Prostate gland (tissue), 2 donors: ENCODE measurements around the gene SSC5D. TPM values are rescaled to one million over a fixed set of nuclear protein-coding genes. Genes with fewer than 3 reads are reported as not detected.

Experiments
- DNase-seq: peaks from one replicate; pipeline ENCODE4 v3.0.0-alpha.2; 2019; ENCODE audit warnings: low spot score
- H3K27ac ChIP-seq, 2 donors: fragments of 200-600 bp; sonication (generic); 2 replicates each; pipeline ENCODE4 v1.5.1; 2017 to 2019
- H3K27me3 ChIP-seq: fragments of 200-600 bp; sonication (generic); replicated peaks from 2 replicates; pipeline ENCODE4 v1.5.1; 2019; ENCODE audit not compliant: insufficient read depth
- H3K36me3 ChIP-seq, 2 donors: fragments of 200-600 bp; sonication (generic); 1 replicate in 1 of 2; 2 replicates in 1 of 2; pipeline versions ENCODE4 v1.5.1 to v1.8.1; 2017 to 2019
- H3K4me1 ChIP-seq: fragments of 200-600 bp; sonication (generic); replicated peaks from 2 replicates; pipeline ENCODE4 v1.5.1; 2019
- H3K4me3 ChIP-seq, 2 donors: fragments of 200-600 bp; sonication (generic); 2 replicates each; pipeline ENCODE4 v1.5.1; 2017 to 2019
- H3K9me3 ChIP-seq: fragments of 200-600 bp; sonication (generic); 2 replicates; pipeline ENCODE4 v1.5.1; 2017
- CTCF ChIP-seq, 4 experiments: fragments of 200-600 bp in 2 of 4; fragments of 450-650 bp in 2 of 4; sonication (generic) in 2 of 4; IDR thresholded peaks; 1 replicate in 3 of 4; 2 replicates in 1 of 4; pipeline ENCODE4 v1.5.1; 2016 to 2019; ENCODE audit warnings: antibody characterized with exemption in 4 of 4, mild to moderate bottlenecking in 2 of 4, moderate library complexity in 2 of 4
- POLR2A ChIP-seq: fragments of 450-650 bp; IDR thresholded peaks from one replicate; pipeline ENCODE4 v1.6.1; 2016; ENCODE audit warnings: antibody characterized with exemption, mild to moderate bottlenecking
- POLR2AphosphoS5 ChIP-seq: sonication (generic); formaldehyde crosslinking; IDR thresholded peaks from one replicate; pipeline ENCODE4 v1.6.1; 2017; ENCODE audit warnings: antibody characterized with exemption
- WGBS: methylation state at CpG from one replicate; pipeline ENCODE4 v1.1.5; 2018; 5-methylcytosine and 5-hydroxymethylcytosine counted together
- intact Hi-C: fragments of 100-400 bp; cut with DNase I; formaldehyde crosslinking; loops from one replicate; pipeline ENCODE4 v1.14.2; 2022
- total RNA-seq, 2 donors: library from RNA; depleted of rRNA; stranded (reverse); fragments of >200 nt; gene quantifications; one replicate each; pipeline ENCODE4 v1.1.0, GENCODE V29; 2016

SSC5D gene
- total RNA-seq, 2 donors from 2014 or later: 5.6 to 8.6 TPM

- intact Hi-C loops: no loop called here
- no peak for DNase-seq
- Histone ChIP-seq H3K36me3 (no peaks in the 10 kb centered on the region), H3K4me3 (no peak overlapping the region), H3K4me1 (no peaks in the 10 kb centered on the region), H3K27me3 (peaks cover 45% of the 10 kb centered on the region), H3K27ac (no peak overlapping the region), H3K9me3 (no peaks in the 10 kb centered on the region)
- no peak for TF ChIP-seq POLR2A
- 3% methylated on average over 31 of the region's 39 CpGs for WGBS
These were observed 46.4 kb upstream of the SSC5D start for GRCh38 chr19:55441692-55442321.

GRCh38 chr19:55442372-55442961, 45.8 kb upstream of the SSC5D start:
- H3K9me3 ChIP-seq: no peaks in the 10 kb centered on the region
- H3K27ac ChIP-seq: no peak overlapping the region
- peaks cover 45% of the 10 kb centered on the region for H3K27me3 ChIP-seq
- no peak overlapping the region for H3K4me3 ChIP-seq
- H3K4me1 ChIP-seq: no peaks in the 10 kb centered on the region
- 2% methylated on average over 23 of the region's 72 CpGs for WGBS
- no peaks in the 10 kb centered on the region for H3K36me3 ChIP-seq
- no peak for TF ChIP-seq CTCF (IDR thresholded peaks at IDR 0.05)
- TF ChIP-seq POLR2AphosphoS5: no peak
- TF ChIP-seq POLR2A: no peak
- intact Hi-C loops: no loop called here
- no peak for DNase-seq

DNA sequence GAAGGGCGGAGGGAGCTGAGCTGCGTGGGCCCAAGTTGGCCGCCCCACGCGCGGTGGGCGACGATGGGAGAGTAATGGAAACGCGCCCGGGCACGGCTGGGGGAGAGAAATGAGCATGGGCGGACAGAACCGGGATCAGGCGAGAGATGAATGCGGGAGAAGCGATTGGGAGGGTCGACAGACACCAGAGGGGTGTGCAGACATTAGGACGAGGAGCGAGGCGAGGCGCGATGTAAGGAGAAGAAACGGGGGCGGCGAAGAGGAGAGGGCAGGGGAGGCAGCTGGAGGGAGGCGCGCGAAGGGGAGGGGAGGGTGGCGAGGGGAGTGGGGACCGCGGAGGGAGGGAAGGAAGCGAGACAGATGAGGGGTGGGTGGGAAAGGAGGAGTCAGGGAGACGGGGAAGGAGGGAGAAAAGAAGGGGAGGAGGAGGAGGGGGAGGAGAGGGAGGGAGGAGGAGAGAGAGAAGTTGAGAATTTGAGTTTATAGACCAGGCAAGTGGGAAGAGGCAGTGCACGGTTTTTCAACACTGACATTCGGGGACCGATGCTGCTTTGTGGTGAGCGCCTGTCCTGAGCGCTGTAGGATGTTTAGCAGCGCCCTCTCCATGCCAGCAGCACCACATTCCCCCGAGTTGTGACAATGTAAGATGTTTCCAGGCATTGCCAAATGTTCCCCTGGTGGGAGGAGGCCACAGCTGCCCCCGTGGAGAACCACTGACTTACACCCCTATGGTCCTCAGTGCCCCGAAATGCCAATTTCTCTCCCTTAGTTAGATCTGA, 45.0 kb upstream of the SSC5D start, which contains the start of gene SHISA7:
TSS of gene SHISA7 (minus strand) at position 256 of the 779 bp plus-strand sequence. CDS start 437 bp downstream, outside the sequence.
- H3K27me3 ChIP-seq: peaks cover 41% of the 10 kb centered on the region
- no peaks in the 10 kb centered on the region for H3K9me3 ChIP-seq
- DNase-seq: no peak
- no peak within 1 kb of the TSS for H3K27ac ChIP-seq
- WGBS: 2% methylated on average over 43 of the region's 43 CpGs
- TF ChIP-seq CTCF (IDR thresholded peaks at IDR 0.05): no peak
- no peak for TF ChIP-seq POLR2AphosphoS5
- no peaks in the 10 kb centered on the region for H3K36me3 ChIP-seq
- no peaks in the 10 kb centered on the region for H3K4me1 ChIP-seq
- intact Hi-C loops: no loop called here
- H3K4me3 ChIP-seq: no peak within 1 kb of the TSS

- H3K9me3 ChIP-seq: no peaks in the 10 kb centered on the region
- H3K27me3 ChIP-seq: peaks cover 36% of the 10 kb centered on the region
- no peak for DNase-seq
- WGBS: 18% methylated on average over 18 of the region's 18 CpGs
- no peak overlapping the region for H3K4me3 ChIP-seq
- H3K27ac ChIP-seq: no peak overlapping the region
- no peaks in the 10 kb centered on the region for H3K36me3 ChIP-seq
- TF ChIP-seq POLR2A (no peak), POLR2AphosphoS5 (no peak), CTCF (IDR thresholded peaks at IDR 0.05) (no peak)
- no peaks in the 10 kb centered on the region for H3K4me1 ChIP-seq
- intact Hi-C loops: no loop called here
These were observed 44.3 kb upstream of the SSC5D start for GRCh38 chr19:55443824-55444480.

- no peak overlapping the region for H3K27ac ChIP-seq
- H3K4me3 ChIP-seq: no peak overlapping the region
- DNase-seq: no peak
- WGBS: 37% methylated on average over 11 of the region's 11 CpGs
- H3K9me3 ChIP-seq: no peaks in the 10 kb centered on the region
- H3K36me3 ChIP-seq: no peaks in the 10 kb centered on the region
- peaks cover 32% of the 10 kb centered on the region for H3K27me3 ChIP-seq
- no peaks in the 10 kb centered on the region for H3K4me1 ChIP-seq
- intact Hi-C loops: no loop called here
- TF ChIP-seq POLR2A (no peak), POLR2AphosphoS5 (no peak), CTCF (IDR thresholded peaks at IDR 0.05) (no peak)
These were observed 43.6 kb upstream of the SSC5D start for GRCh38 chr19:55444646-55445045.
